ENCODE measurements around the gene UTP14A.
"Not testable (repeated sequence)": the region's sequence is repeated elsewhere in the genome, so short reads cannot be mapped to it uniquely, and the experiment has no call there.

The UTP14A gene, protein sequence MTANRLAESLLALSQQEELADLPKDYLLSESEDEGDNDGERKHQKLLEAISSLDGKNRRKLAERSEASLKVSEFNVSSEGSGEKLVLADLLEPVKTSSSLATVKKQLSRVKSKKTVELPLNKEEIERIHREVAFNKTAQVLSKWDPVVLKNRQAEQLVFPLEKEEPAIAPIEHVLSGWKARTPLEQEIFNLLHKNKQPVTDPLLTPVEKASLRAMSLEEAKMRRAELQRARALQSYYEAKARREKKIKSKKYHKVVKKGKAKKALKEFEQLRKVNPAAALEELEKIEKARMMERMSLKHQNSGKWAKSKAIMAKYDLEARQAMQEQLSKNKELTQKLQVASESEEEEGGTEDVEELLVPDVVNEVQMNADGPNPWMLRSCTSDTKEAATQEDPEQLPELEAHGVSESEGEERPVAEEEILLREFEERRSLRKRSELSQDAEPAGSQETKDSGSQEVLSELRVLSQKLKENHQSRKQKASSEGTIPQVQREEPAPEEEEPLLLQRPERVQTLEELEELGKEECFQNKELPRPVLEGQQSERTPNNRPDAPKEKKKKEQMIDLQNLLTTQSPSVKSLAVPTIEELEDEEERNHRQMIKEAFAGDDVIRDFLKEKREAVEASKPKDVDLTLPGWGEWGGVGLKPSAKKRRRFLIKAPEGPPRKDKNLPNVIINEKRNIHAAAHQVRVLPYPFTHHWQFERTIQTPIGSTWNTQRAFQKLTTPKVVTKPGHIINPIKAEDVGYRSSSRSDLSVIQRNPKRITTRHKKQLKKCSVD

DNA sequence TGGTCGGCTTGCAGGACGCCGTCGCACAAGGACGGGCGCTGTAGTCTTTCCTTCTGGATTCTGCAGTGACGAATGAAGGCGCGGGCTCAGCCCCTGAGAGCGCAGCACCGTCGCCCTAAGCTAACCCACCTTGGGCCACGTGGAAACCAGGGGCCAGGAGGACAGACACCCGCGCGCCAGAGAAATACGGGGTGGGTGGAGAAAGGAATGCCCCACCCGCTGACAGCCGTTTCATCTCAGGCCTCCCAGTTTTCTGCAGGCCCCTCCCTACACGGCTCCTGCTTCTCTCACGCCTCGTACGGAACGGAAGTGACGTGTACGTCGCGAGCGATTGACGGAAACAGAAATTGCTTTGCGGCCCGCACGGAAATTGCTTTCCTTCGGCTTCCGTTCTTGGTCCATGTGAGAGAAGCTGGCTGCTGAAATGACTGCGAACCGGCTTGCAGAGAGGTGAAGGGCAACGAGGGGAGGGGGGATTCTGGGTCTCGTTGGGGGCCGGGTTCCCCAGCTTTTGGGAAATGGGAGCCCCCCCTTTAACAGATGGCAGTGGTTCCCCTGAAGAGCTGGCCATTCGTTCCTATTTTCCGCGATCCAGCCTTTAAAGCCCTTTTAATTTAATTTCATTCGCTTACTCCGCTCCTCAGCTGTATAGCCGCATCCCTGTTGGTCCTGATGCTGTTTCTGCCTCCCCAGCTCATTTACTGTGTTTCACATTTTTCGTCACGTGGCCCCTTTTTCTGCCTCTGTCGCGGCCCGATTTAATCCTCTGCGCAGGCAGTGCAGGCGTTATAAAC, at the start of gene UTP14A:
Gene UTP14A (plus strand): TSS at position 378 of the 794 bp plus-strand sequence. CDS start 47 bp downstream, at position 425.
- peak; percentile 77 for DNase-seq (ENCODE audit: low read depth)

- not testable (repeated sequence) for DNase-seq (ENCODE audit: low read depth)
Measured at GRCh38 chrX:129859134-129859533, 46.8 kb upstream of the UTP14A start.

GRCh38 chrX:129866321-129866720, 39.6 kb upstream of the UTP14A start:
- not testable (repeated sequence) for DNase-seq (ENCODE audit: low read depth)

- no peak for DNase-seq (ENCODE audit: low read depth)
Measured at GRCh38 chrX:129872524-129872923, 33.4 kb upstream of the UTP14A start.

DNA sequence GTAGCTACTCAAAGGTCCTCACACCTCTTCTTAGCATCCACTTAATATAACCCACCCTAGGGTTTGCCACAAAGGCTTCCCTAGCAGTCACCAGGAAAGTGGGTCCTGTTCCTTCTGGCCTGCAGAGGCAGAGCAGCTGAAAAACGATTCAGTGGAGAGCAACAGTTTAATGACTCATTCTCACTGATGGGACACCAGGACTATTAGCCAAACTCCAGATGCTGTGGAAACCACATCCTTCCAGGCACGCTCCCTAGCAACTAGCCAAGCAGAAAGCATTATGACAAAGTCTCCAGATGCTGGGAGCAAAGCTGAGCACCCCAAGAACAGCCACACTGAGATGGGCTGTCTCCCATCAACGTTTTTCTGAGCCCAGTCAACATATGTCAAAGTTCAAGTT, 30.3 kb upstream of the UTP14A start:
- peak; percentile 34 for DNase-seq (ENCODE audit: low read depth)

DNA sequence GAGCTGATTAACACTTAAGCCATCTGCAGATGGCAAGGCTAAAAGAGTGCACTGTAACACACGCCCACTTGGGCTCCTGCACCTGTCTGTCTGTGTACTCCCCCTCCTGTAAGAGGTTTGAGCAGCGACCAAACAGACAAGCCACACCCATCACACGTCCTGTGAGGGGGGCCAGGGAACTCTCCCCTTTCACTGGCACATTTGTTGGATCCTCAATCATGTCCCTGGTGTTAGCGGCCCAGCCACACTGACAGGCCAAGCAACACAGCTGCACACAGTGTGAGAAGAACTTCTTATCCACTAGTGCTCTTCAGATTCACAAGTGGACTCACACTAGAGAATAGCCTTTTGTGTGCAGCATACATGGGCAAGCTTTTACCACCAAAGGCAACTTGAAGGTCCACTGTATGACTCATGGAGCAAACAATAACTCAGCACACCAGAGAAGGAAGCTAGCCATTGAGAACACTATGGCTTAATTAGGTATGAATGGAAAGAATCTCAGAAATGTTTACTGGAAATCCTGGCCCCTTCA, 29.1 kb upstream of the UTP14A start:
- no peak for DNase-seq (ENCODE audit: low read depth)

DNA sequence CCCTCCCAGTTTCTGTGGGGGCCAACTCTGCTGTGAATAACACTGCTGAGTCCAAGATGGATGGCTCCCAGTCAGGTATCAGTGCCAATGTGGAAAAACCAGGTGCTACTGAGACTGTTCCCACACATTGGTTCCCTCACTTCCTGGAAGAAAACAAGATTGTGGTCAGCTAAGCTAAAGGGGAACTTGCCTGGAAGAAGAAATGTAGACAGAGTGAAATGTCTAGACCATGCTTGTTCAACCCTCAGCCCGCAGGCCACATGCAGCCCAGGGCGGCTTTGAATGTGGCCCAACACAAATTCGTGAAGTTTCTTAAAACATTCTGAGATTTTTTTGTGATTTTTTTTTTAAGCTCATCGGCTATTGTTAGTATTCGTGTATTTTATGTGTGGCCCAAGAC, 28.6 kb upstream of the UTP14A start:
- no peak for DNase-seq (ENCODE audit: low read depth)

DNA sequence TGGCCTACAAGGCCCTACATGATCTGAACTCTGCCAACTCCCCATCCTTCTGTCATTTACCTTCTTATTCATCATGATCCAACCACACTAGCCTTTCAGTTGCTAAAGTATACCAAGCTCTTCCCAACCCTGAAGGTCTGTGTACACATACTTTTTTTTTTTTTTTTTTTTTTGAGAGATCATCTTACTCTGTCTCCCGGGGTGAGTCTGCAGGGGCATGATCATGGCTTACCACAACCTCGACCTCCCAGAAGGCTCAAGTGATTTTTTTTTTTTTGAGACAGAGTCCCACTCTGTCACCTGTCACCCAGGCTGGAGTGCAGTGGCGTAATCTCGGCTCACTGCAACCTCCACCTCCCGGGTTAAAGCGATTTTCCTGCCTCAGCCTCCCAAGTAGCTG, 5.9 kb upstream of the UTP14A start:
- DNase-seq (ENCODE audit: low read depth), result no peak

DNA sequence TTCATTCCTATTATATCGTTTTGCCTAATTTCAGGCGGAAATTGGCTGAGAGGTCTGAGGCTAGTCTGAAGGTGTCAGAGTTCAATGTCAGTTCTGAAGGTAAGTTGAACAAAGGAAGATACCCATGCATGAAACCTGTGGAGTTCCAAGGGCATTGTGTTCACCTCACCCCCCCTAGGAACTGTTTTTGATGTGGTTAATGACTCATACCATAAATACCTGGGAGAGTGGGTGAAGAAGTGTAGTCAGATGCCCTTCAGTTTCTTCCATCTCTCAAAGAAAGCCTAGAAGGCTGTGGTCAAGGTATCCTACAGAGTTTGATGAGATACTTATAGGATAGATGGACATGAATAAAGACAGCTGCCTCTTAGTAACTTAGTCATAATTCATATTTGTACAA, 2.7 kb downstream of the UTP14A start:
- no peak for DNase-seq (ENCODE audit: low read depth)

- peak; percentile 76 for DNase-seq (ENCODE audit: low read depth)
Measured at GRCh38 chrX:129925305-129926092, 19.5 kb downstream of the UTP14A start.

- no peak for DNase-seq (ENCODE audit: low read depth)
Measured at GRCh38 chrX:129930941-129931410, 25.0 kb downstream of the UTP14A start.

DNA sequence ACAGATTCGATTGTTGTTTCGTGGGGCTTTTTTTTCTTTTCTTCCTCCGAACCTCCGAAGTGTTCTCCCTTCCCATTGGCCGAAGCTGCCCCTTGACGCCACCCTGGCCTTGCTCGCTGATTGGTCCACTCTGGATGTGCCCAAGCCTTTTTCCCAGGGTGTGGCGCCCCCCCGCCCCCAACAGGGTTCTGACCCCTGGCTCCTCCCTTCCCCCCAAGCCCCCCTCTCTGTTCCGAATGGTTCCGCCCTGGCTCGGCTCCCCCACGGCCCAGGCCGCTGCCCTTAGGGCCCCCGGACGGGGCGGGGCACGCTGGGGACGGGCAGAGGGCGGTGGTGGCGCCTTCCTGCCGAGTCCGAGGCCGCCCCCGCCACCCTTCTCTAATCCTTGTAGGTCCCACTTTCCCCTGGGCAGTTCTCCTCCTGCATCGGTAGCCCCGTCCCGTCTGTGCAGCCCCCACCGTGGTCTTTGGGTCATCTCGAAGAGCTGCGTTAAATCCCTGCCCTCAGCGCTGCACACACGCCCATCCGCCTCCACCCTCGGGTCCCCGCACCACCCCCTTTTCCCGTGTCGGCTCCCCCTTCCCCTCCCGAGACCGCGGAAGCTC, 25.5 kb downstream of the UTP14A start:
- DNase-seq (ENCODE audit: low read depth), result peak; percentile 88

- peak; percentile 90 for DNase-seq (ENCODE audit: low read depth)
Measured at GRCh38 chrX:129932016-129932820, 26.3 kb downstream of the UTP14A start.

DNA sequence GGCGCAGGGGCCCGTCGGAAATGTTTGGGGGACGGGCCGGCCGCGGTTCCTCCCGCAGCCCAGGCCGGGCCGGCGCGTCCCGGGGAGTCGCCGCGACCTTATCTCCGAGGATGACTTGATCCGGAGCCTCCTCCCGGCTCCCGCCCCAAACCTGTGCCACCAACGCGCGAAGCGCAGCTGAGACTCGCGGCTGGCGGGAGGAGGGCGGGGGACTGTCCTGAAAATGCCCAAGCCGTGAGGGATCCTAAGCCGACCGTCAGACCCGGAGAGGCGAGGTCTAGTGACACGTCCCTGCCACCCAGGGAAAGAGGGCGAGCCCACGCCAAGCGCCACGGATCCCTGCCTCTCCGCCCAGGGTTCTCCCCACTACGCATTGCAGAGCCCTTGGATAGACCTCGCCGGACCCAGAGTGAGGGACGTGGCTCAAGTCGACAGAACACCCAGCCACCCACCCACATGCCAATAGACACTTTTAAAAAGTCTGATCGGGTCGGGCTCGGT, 26.9 kb downstream of the UTP14A start:
- DNase-seq (ENCODE audit: low read depth), result no peak

DNA sequence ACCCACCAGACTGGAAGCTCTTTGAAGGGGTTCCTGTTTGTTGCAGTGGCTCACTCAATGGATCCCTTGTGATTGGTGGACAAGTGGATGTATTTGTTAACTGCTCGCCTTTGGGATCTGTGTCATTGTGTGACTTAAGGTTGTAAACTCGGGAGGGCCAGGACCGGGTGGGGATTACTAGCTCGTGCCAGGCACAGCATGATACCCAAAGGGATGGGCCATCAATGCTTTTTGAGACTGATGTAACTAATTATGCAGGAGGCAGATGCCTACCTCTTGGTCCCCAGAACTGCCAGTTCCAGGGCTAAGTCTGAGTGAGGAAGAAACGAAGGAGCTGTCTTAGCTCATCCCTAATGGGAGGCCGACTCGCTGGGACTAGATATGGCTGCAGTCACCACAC, 27.7 kb downstream of the UTP14A start:
- no peak for DNase-seq (ENCODE audit: low read depth)

GRCh38 chrX:129934461-129934860, 28.5 kb downstream of the UTP14A start:
- DNase-seq (ENCODE audit: low read depth), result no peak

GRCh38 chrX:129934952-129935351, 29.0 kb downstream of the UTP14A start:
- DNase-seq (ENCODE audit: low read depth), result no peak

DNA sequence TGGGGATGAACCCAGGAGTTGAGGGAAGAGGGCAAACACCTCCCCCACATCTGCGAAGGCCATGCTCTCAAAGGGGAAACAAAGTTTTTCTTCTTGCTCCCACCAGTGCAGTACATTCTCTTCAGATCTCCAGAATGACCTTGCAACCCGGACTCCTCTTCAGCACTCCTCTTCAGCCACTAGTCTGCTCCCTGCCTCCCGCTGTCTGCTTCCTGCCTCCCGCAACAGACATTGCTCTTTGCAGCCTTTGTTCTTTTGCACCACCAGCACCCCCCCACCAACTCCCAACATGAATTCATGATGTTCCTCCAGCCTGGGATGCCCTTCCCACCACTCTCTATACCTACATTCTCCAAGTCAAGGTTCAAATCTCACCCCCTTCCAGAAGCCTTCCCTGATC, 32.1 kb downstream of the UTP14A start:
- no peak for DNase-seq (ENCODE audit: low read depth)

DNA sequence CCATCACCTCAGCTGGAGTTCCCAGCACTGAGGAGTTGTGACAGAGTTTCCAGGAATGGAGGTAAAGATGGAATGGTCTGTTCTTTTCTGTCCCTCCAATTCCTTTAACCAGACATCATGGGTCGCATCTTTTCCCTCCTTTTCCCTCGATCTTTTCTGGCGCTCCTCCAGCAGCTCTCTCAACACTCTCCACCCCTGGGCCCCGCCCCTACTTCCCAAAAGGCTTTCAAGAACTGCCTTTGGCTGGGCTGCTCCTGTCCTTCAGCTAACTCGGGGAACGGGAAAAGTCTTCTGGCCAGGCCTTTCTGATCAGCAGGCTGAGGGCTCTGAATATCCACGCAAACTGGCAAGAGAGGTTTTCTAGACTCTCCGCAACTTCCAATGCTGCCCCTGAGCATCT, 34.0 kb downstream of the UTP14A start:
- DNase-seq (ENCODE audit: low read depth), result no peak

- no peak for DNase-seq (ENCODE audit: low read depth)
Measured at GRCh38 chrX:129940721-129941120, 34.8 kb downstream of the UTP14A start.
